ENCODE measurements around the gene JCHAIN.

The JCHAIN gene

GRCh38 chr4:70634482-70634881 is 31.8 kb downstream of the JCHAIN start:
- DNase-seq, result no peak

DNA sequence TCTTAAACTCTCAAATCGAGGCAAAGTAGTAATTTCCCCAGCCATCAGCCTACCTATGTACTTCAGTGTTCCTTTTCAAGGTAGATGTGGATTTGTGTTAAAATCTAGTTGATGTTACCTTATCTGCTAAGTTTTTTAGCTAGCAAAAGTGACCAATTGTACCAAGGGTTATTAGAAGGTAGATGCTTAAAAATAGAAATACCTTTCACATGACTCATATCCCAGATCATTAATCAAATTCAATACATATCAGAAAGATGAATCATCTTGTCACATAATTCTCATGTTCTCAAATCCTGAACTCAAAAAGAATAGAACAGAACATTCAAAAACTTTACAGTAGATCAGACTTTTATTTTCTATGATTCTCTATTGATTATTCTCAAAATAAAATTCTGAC is 34.3 kb downstream of the JCHAIN start:
- DNase-seq, result no peak

DNA sequence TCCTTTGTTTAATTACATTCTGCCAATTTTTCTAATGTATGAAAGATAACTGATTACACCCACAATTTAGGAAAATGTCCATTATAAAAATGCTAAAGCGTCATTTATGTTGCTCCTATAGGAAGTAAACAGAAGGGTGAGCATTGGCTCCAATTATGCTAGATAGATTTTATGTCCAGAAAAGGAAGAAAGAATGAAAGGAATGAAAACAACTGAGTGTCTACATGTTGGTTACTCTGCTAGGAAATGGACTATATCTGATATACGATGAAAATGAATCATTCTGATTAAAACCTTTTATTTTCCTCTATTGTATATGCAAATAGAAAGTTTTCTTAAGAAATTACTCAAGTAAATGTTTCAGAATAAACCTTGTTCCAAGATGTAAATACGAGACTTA is 36.1 kb downstream of the JCHAIN start:
- DNase-seq, result no peak

DNA sequence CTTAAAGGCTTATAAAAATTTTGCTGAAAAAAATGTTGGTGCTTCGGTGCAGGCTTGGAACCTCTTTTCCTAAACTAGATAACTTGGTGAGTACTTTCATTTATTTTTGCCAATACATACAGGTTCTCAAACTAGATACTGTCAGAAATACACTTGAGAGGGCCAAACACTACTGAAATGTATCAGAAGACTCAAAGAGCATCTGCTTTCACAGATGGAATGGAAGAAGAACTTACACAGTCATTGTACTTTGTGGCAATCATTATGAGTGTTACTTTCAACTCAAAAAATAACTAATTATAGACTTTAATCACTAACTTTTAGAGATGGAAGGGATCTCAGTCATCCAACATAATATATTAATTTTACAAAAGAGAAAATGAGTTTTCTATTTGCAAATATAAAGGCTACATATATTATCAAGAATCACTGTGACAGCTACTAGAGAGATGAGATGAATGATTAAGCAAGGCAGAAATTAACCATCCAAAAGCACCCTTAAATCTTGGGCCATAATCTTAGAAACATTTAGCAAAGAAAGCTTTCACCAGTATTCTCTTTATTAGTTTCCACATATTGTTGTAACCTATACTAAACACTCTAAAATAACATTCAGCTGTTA is 36.7 kb downstream of the JCHAIN start:
- DNase-seq, result no peak

DNA sequence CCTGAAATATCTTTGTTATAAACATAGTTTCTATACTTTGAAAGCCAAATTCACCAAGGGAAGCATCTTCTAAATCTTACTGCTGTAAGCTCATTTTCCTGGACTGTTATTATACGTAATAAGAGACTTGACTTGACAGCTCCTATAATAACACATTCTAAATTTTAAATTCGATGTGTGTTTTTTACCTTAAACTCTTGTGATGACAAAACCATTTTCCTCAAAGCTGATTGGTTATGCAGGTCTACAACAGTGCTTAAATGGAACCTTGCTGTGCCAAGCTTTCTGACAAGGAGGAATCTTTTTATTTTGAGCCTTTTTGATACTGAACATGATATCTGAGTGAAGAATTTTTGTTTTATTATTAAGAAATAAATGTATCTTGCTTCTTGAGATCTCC is 37.9 kb downstream of the JCHAIN start, which contains the start of gene ENAM:
Gene ENAM, plus strand, starts transcription at position 301 of the 400 bp plus-strand sequence. CDS start 757 bp downstream, outside the sequence.
- DNase-seq, result no peak

DNA sequence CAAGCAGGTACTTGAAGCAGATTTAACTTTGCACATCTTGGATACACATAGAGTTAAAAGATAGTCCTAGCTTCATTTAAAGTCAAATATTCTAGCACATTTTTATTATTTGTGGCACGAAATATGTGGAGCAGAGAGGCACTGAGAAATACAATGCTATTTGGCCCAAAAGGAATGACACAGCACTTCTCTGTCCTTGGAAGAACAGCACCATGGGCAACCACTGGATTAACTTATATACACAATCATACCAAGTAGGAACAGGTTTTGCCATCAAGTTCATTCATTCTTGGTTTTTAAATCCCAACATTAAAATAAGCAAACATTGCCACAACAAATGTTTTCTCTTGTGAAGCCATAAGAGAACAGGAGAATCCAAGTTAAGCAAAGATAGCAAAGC is 38.7 kb downstream of the JCHAIN start:
- DNase-seq, result no peak

- DNase-seq, result no peak
These were observed 42.0 kb downstream of the JCHAIN start for GRCh38 chr4:70624226-70624793.

DNA sequence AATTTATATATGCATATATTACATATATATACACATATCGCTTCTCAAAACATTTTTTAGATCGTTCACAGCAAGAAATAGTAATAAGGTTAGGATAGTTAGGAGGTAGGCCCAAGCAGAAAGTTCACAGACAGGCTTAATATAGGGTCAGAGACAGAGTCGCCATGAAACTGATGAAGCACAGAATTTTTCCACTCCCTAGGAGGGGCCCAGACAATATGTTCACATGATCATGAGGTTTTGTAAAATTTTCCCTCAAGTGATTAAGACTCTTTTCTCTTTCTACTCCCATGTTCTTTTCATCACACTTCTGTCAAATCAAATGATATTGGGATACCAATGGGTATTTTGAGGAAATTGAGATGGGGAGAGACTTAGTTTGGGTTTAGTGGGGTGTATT is 43.0 kb downstream of the JCHAIN start:
- DNase-seq, result no peak

- DNase-seq, result no peak
These were observed 46.5 kb downstream of the JCHAIN start for GRCh38 chr4:70619778-70620177.

GRCh38 chr4:70619288-70619687 is 47.0 kb downstream of the JCHAIN start:
- no peak for DNase-seq

GRCh38 chr4:70614184-70614555 is 52.1 kb downstream of the JCHAIN start:
- DNase-seq, result no peak

DNA sequence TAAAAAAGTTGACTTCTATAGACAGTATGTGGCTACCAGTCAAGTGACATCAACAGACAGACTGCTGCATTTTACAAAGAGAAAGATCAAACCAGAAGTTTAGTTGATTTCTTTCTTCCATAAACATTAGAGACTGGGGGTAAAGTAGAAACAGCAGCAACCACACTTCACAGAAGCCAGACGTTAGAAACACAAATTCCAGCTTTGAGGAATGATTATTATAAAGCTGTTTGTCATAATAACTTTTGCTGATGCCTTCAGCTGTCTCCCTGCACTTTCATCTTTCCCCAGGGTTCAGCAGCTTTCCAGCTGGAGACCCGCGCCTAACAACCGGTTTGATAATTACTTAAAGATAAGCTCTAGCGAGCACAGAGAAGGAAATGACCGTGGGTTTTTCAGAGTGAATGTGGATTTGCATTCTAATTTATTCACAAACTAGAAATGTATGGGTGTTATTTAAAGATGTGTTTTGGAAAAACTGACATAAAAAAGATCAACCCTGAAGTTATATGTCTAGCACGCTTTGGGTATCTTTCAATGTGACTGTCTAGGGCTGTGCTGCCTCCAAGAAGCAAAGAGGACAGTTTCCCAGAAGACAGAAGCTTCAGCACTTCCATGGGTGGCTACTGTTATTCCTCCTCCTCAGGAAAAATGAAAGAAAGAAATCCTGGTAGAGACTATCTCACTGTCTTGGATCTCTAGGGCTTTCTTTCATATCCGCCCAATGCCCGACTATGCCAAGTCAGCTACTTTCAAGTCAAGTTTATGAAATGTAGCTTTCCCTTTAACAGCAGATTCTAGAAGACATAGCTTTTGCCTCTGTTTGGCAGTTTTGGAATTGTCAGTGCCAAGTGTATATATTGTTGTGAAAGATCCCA is 52.8 kb downstream of the JCHAIN start:
- no peak for DNase-seq

- no peak for DNase-seq
These were observed 58.0 kb downstream of the JCHAIN start for GRCh38 chr4:70608324-70608723.

- DNase-seq, result no peak
These were observed 58.9 kb downstream of the JCHAIN start for GRCh38 chr4:70607334-70607853.

GRCh38 chr4:70606459-70606858 is 59.8 kb downstream of the JCHAIN start:
- no peak for DNase-seq
